Tibial nerve (tissue), 3 donors: ENCODE measurements around the gene OR4D1.

Experiments used
- CTCF ChIP-seq, 5 experiments: fragments of 200-600 bp in 3 of 5; fragments of 450-650 bp in 2 of 5; sonication (generic) in 3 of 5; IDR thresholded peaks; one replicate each; pipeline ENCODE4 v1.5.1; 2016 to 2019; ENCODE audit warnings: antibody characterized with exemption in 5 of 5, mild to moderate bottlenecking in 3 of 5, moderate library complexity in 2 of 5
- POLR2A ChIP-seq, 2 donors: fragments of 450-650 bp; IDR thresholded peaks; one replicate each; pipeline ENCODE4 v1.6.1; 2017; ENCODE audit warnings: antibody characterized with exemption in 2 of 2, mild to moderate bottlenecking in 2 of 2, moderate library complexity in 2 of 2

GRCh38 chr17:58205936-58206335, 57.8 kb downstream of the OR4D1 start:
- TF ChIP-seq POLR2A (IDR thresholded peaks at IDR 0.05) (no peak), CTCF (IDR thresholded peaks at IDR 0.05) (no peak)
